Muscle layer of colon (tissue), 2 donors: Measurements from ENCODE around the gene SALL1.

Source experiments
- H3K27ac ChIP-seq: one replicate; pipeline ENCODE4 v1.7.0; 2013; ENCODE audit warnings: low read depth, mild to moderate bottlenecking, low read length, moderate library complexity
- H3K27me3 ChIP-seq, 2 donors: one replicate each; pipeline ENCODE4 v1.7.0; 2013; ENCODE audit warnings: low read length in 2 of 2, mild to moderate bottlenecking in 2 of 2; ENCODE audit not compliant: insufficient read depth in 2 of 2, control insufficient read depth in 1 of 2
- H3K36me3 ChIP-seq: one replicate; pipeline ENCODE4 v1.7.0; 2013; ENCODE audit warnings: mild to moderate bottlenecking, low read length; ENCODE audit not compliant: insufficient read depth
- H3K4me1 ChIP-seq: one replicate; pipeline ENCODE4 v1.7.0; 2013; ENCODE audit warnings: mild to moderate bottlenecking, low read length; ENCODE audit not compliant: insufficient read depth
- H3K4me3 ChIP-seq, 2 donors: one replicate each; pipeline ENCODE4 v1.7.0; 2013; ENCODE audit warnings: low read length in 2 of 2, low read depth in 1 of 2, mild to moderate bottlenecking in 1 of 2, moderate library complexity in 1 of 2
- H3K9ac ChIP-seq: one replicate; pipeline ENCODE4 v1.7.0; 2013; ENCODE audit warnings: low read length
- H3K9me3 ChIP-seq: one replicate; pipeline ENCODE4 v1.7.0; 2013; ENCODE audit warnings: mild to moderate bottlenecking, low read length
- donor health status: abdominal sarcoma.
- donor health status: Adenocarcinoma of cecum.

SALL1 gene

DNA sequence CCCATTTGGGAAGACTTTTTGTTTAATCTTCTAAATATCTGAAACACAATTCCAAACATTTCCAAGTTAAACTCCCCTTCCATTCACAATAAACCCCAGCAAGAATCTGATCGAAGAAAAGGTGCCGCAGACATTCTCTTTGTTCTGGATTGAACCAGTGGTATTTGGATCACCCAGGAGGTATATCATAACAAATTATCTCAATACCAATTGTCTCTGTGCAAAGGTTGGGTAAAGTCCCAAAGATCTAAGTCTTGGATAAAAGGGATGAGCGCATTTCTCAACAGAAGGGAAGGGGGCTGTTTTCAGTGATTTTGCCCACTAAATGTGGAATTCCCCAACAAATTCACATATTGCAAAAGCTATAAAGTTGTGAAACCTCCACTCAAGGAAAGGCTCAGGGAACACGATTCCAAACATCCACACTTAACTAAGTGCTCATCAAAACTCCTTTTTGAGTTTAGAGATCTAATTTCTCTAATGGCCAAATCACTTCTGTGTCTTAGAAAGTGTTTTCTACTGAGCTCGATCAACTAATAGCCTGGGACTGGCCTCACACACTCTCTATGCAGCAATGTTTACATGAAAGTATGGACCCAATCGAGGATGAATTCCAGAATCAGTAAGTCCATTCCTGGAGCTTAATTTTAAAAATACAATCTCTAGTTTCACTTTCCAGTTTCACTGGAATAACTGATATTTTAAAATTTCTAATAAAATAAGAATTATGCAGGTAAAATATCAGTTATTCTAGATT lies 30.9 kb downstream of the SALL1 start:
- no peaks in the 10 kb centered on the region for H3K27me3 ChIP-seq
- H3K9ac ChIP-seq: no peak overlapping the region
- H3K4me1 ChIP-seq: no peaks in the 10 kb centered on the region
- no peaks in the 10 kb centered on the region for H3K9me3 ChIP-seq
- H3K4me3 ChIP-seq: no peak overlapping the region
- H3K27ac ChIP-seq: no peak overlapping the region
- no peaks in the 10 kb centered on the region for H3K36me3 ChIP-seq

DNA sequence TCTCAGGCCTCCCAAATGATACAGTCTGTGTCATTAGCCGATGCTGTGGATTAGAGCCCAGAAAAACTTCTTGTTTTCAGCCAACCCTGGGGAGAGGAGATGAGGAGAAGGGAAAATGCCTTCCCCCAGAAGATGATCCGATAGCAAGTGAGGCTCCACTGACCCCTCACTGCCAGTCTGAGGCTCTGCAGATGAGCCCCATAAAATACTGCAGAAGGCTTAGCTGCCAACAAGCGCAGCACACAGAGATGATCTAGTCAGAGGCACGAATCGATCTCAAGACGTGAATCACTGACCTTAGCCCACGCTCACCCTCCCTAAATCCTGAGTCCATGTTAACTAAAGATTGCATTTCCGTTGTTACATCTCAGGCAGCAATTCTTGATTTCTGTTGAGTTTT lies 31.5 kb downstream of the SALL1 start:
- H3K4me1 ChIP-seq: no peaks in the 10 kb centered on the region
- H3K4me3 ChIP-seq: no peak overlapping the region
- H3K36me3 ChIP-seq: no peaks in the 10 kb centered on the region
- no peak overlapping the region for H3K27ac ChIP-seq
- H3K9me3 ChIP-seq: no peaks in the 10 kb centered on the region
- H3K27me3 ChIP-seq: peaks cover 0 to under 1% of the 10 kb centered on the region in 2 donors
- H3K9ac ChIP-seq: no peak overlapping the region

DNA sequence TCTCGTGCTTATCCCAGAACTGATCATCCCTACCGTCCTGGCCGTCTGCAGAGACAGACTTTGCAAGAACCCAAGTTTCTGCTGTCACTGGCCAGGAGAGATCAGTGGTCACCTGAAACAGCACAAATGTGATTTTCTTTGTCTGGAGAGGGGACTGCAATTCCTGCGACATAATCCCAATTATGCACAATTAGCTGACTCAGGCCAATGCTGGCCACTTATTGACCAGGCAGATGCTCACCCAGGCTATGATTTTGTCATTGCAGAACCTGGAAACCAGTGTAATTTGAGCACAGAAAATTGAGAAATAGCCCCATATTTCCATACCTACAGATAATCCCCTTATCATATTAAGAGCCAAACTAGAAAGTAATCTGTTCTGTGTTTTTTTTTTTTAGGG lies 34.7 kb downstream of the SALL1 start:
- H3K27me3 ChIP-seq: peaks cover 0 to 9% of the 10 kb centered on the region in 2 donors
- H3K36me3 ChIP-seq: no peaks in the 10 kb centered on the region
- no peak overlapping the region for H3K9ac ChIP-seq
- no peaks in the 10 kb centered on the region for H3K9me3 ChIP-seq
- no peaks in the 10 kb centered on the region for H3K4me1 ChIP-seq
- no peak overlapping the region for H3K4me3 ChIP-seq
- no peak overlapping the region for H3K27ac ChIP-seq

DNA sequence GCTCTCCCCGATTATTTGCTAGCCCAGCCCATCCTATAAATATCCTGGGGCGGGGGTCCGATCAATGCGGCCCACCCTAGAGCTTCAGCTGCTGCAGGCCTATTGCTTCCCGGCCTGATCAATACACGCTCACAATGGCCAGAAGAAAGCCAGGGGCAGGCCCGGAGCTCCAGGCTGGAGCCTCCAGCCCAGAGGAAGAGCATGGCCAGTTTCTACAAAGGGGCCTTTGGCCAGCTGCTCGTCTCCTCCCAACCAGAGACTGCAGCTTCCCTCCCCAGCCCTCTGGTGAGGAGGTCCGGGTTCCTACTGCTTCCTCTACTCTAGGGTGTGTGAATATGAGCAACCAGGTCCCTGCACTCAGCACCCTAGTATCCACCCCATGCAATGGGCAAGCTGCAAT lies 36.7 kb downstream of the SALL1 start:
- H3K4me3 ChIP-seq: no peak overlapping the region
- H3K27ac ChIP-seq: no peak overlapping the region
- no peaks in the 10 kb centered on the region for H3K4me1 ChIP-seq

DNA sequence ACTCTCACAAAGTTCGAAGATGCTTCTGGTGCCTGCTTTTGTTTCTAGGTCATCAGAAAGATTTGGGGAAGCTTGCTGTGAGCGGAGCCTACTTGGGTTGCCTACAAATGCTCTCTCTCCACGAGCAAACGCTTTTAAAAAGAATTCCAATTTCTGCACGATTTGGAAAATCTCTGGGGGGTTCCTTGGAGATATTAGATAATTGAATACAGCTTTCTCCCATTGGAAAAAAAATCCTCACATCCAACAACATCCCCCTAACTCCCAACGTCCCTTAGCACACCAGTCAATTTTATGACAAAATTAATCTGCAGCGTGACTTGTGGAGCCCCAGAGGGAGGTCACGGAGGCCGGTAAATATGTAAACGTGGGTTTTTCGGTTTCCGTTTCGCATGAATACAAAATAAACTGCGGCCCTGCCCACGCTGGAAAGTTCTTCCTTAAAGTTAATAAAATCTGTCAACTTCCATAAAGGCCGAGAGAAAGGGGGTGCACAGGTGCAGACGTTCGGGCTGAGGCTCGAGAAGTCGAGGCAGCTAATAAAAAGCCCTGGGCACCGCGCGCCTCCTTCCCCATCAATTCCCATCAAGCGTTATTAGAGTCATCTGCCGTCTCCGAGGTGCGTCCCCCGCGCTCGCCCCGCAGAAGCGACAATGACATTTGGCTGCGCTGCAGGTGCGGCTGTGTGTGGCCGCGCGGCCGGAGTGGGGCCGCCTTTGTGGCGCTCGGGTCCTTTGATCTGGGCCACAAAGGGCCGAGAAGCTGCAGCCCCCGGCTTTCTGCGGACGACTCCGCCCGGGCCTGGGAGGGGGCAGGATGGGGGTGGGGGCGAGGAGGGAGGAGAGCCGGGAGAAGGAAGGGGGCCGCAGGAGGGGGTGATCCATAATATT lies 37.6 kb downstream of the SALL1 start:
- H3K9me3 ChIP-seq: no peaks in the 10 kb centered on the region
- H3K27ac ChIP-seq: no peak overlapping the region
- H3K36me3 ChIP-seq: no peaks in the 10 kb centered on the region
- H3K4me3 ChIP-seq: no peak overlapping the region
- H3K9ac ChIP-seq: no peak overlapping the region
- H3K27me3 ChIP-seq: peaks cover 0 to 9% of the 10 kb centered on the region in 2 donors
- no peaks in the 10 kb centered on the region for H3K4me1 ChIP-seq

More for the DNA sequence above, 36.7 kb downstream of the SALL1 start:
- Histone ChIP-seq H3K9ac (no peak overlapping the region), H3K9me3 (no peaks in the 10 kb centered on the region), H3K27me3 (peaks cover 0 to 9% of the 10 kb centered on the region in 2 donors), H3K36me3 (no peaks in the 10 kb centered on the region)

DNA sequence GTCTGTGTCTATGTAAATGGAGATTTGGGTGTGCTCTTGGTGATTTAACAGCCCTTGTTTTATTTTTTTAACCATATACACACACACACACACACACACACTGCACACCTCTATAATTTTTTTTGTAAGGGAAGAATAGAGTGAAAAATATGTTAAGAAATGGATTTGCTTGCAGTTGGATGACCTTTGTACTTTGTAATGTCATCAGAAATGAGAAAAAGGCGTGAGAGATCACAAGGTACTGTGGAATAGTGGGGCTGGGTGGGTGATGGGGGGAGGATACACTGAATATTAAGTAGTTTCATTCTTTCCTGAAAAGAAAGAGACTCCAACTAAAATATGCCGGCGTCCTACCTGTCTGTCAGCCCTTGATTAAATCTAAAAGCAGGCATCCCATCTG lies 38.7 kb downstream of the SALL1 start:
- no peak overlapping the region for H3K4me3 ChIP-seq
- H3K27me3 ChIP-seq: peaks cover 0 to 9% of the 10 kb centered on the region in 2 donors
- H3K36me3 ChIP-seq: no peaks in the 10 kb centered on the region
- no peak overlapping the region for H3K9ac ChIP-seq
- H3K4me1 ChIP-seq: no peaks in the 10 kb centered on the region
- H3K27ac ChIP-seq: no peak overlapping the region
- no peaks in the 10 kb centered on the region for H3K9me3 ChIP-seq

DNA sequence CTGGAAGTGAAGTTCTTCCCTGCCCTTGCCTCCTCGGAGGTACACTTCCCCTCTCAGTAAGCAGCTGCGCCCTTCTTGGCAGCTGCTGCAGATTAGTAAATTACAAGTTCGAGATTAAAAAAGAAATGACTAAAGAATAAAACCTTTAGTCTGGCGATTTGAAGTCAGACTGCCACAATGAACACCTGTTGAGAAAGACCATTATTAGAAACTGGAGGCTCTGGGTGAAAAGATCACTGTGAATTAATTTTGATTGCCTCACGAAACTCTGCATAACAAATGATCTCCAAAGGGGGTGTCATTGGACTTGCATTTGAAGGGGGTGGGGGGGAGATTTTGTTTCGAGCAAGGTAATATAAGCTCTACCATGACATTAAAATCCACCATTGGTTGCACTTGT lies 39.3 kb downstream of the SALL1 start:
- Histone ChIP-seq H3K9ac (no peak overlapping the region), H3K9me3 (no peaks in the 10 kb centered on the region), H3K4me3 (no peak overlapping the region), H3K27ac (no peak overlapping the region), H3K4me1 (no peaks in the 10 kb centered on the region), H3K36me3 (no peaks in the 10 kb centered on the region), H3K27me3 (peaks cover 0 to 9% of the 10 kb centered on the region in 2 donors)

DNA sequence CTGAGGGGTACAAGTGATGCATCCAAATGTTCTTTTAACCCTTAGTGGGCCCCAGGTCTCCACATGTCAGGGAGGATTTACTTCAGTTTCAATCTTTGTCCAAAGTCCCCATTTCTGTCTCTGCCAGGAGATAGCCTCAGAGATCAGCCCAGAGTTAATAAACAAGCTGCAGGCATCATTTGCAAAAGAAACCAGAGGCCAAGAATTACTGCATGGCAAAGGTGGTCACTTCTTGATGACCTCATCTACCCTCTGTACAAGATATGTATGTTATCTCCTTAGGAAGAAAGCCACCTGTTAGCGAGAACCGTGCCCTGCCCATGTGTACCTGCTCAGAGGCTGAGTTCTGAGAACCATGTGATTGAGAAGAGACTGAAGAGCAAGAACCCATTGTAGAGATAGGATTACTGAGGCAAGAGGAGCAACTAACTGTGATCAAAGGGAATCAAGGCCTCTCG lies 40.3 kb downstream of the SALL1 start:
- H3K9me3 ChIP-seq: no peaks in the 10 kb centered on the region
- no peak overlapping the region for H3K4me3 ChIP-seq
- H3K4me1 ChIP-seq: no peaks in the 10 kb centered on the region
- peaks cover 0 to 9% of the 10 kb centered on the region in 2 donors for H3K27me3 ChIP-seq
- H3K36me3 ChIP-seq: no peaks in the 10 kb centered on the region
- no peak overlapping the region for H3K27ac ChIP-seq
- no peak overlapping the region for H3K9ac ChIP-seq

DNA sequence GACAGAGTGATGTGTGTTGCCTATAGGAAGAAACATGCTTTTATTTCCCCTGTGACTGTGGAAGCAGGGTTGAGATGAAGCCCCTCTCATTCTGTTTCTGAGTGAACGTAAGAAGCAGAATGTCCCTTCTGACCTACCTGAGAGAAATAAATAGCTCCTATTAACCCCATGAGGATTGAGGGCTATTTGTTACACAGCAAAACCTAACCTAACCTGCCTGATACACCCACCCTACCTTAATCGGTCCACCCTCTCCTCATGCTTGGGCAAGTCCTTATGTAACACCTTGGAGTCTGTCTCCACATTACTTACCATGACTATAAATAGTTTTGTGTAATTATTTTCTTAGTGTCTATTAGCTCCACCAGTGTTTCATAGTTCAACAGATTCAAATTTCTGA lies 41.9 kb downstream of the SALL1 start:
- H3K9me3 ChIP-seq: no peaks in the 10 kb centered on the region
- H3K4me1 ChIP-seq: no peaks in the 10 kb centered on the region
- H3K27ac ChIP-seq: no peak overlapping the region
- no peak overlapping the region for H3K9ac ChIP-seq
- H3K4me3 ChIP-seq: no peak overlapping the region
- H3K27me3 ChIP-seq: peaks cover 0 to 5% of the 10 kb centered on the region in 2 donors
- no peaks in the 10 kb centered on the region for H3K36me3 ChIP-seq

DNA sequence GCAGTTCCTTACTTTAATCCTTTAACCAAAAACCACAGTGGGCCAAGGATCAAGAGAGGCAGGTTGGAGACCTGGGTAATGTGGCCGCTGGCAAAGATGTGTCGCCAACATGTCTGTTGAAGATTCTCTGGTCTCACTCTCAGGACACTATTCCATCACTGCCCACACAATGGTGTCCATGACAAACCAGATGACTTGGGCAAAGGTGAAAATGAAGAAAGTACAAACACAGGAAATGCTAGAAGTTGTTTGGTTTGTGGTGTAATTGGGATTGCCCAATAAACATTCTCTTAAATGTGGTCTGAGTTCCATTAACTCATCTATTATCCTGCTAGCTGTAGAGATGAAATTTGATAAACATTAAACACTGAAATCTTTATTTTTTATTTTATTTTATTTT lies 43.3 kb downstream of the SALL1 start:
- Histone ChIP-seq H3K9ac (no peak overlapping the region), H3K4me3 (no peak overlapping the region), H3K4me1 (no peaks in the 10 kb centered on the region), H3K27me3 (no peaks in the 10 kb centered on the region), H3K9me3 (no peaks in the 10 kb centered on the region), H3K27ac (no peak overlapping the region), H3K36me3 (no peaks in the 10 kb centered on the region)

DNA sequence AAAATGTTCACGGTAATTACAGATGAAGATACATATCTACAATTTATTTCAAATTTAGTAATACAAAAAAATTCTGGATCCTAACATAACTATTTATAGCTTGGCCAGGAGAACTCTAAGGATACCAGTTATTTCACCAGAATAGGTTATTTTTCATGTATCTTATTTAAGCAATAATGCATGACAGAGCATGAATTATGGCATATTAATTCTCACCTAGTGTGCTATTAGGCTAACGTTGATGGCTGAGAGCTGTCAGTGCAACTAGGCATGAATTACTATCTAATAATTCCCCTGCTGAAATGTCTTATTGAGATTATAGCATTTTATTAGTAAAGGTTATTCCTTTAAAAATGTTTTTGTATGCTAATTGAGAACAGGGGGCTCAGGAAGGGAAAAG lies 44.5 kb downstream of the SALL1 start:
- H3K9me3 ChIP-seq: no peaks in the 10 kb centered on the region
- H3K27ac ChIP-seq: no peak overlapping the region
- no peak overlapping the region for H3K9ac ChIP-seq
- H3K27me3 ChIP-seq: no peaks in the 10 kb centered on the region
- H3K36me3 ChIP-seq: no peaks in the 10 kb centered on the region
- no peak overlapping the region for H3K4me3 ChIP-seq
- H3K4me1 ChIP-seq: no peaks in the 10 kb centered on the region
